ENCODE measurements around the gene LSM5. TPM values are rescaled to one million over a fixed set of nuclear protein-coding genes. Genes with fewer than 3 reads are reported as not detected.

LSM5 gene
- total RNA-seq, 2 donors from 2014 or later: 15.4 to 41.6 TPM

- H3K4me3 ChIP-seq: no peak overlapping the region
- no peaks in the 10 kb centered on the region for H3K4me1 ChIP-seq (replicated peaks)
- no peaks in the 10 kb centered on the region for H3K27me3 ChIP-seq (replicated peaks; ENCODE audit: insufficient read depth)
- H3K9me3 ChIP-seq: no peaks in the 10 kb centered on the region
- no peaks in the 10 kb centered on the region for H3K36me3 ChIP-seq
- no peak for DNase-seq (ENCODE audit: low spot score)
- TF ChIP-seq POLR2AphosphoS5 (IDR thresholded peaks at IDR 0.05) (no peak), CTCF (IDR thresholded peaks at IDR 0.05) (no peak), POLR2A (IDR thresholded peaks at IDR 0.05) (no peak)
- H3K27ac ChIP-seq: no peak overlapping the region
- 88% methylated on average over 4 of the region's 4 CpGs for WGBS
- intact Hi-C loops (cut with DNase I): no loop called here
Measured at GRCh38 chr7:32535162-32535702, 45.1 kb upstream of the LSM5 start.

GRCh38 chr7:32533276-32534029 lies 43.3 kb upstream of the LSM5 start:
- no peak for TF ChIP-seq POLR2AphosphoS5 (IDR thresholded peaks at IDR 0.05)
- TF ChIP-seq CTCF (IDR thresholded peaks at IDR 0.05): no peak
- TF ChIP-seq POLR2A (IDR thresholded peaks at IDR 0.05): no peak
- Histone ChIP-seq H3K27ac (no peak overlapping the region), H3K4me1 (replicated peaks) (no peaks in the 10 kb centered on the region), H3K4me3 (no peak overlapping the region), H3K36me3 (no peaks in the 10 kb centered on the region), H3K9me3 (no peaks in the 10 kb centered on the region), H3K27me3 (replicated peaks; ENCODE audit: insufficient read depth) (no peaks in the 10 kb centered on the region)
- no peak for DNase-seq (ENCODE audit: low spot score)
- 53% methylated on average over 8 of the region's 8 CpGs for WGBS
- intact Hi-C loops (cut with DNase I): no loop called here

DNA sequence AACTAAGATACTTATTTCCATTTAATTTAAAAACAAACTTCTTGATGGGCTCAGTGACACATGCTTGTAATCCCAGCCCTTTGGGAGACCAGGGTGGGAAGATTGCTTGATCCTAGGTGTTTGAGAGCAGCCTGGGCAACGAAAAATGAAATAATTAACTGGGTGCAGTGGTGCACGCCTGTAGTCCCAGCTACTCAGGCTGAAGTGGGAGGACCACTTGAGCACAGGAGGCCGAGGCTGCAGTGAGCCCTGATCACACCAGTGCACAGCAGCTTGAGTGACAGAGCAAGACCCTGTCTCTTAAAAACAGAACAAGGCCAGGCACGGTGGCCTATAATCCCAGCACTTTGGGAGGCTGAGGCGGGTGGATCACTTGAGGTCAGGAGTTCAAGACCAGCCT lies 42.5 kb upstream of the LSM5 start:
- no peaks in the 10 kb centered on the region for H3K4me1 ChIP-seq (replicated peaks)

GRCh38 chr7:32532086-32532485 lies 41.9 kb upstream of the LSM5 start:
- 57% methylated on average over 3 of the region's 3 CpGs for WGBS
- H3K27me3 ChIP-seq (replicated peaks; ENCODE audit: insufficient read depth): no peaks in the 10 kb centered on the region
- no peak overlapping the region for H3K4me3 ChIP-seq
- no peaks in the 10 kb centered on the region for H3K9me3 ChIP-seq
- H3K36me3 ChIP-seq: no peaks in the 10 kb centered on the region
- H3K4me1 ChIP-seq (replicated peaks): no peaks in the 10 kb centered on the region
- no peak for TF ChIP-seq CTCF (IDR thresholded peaks at IDR 0.05)
- no peak for TF ChIP-seq POLR2A (IDR thresholded peaks at IDR 0.05)
- no peak for TF ChIP-seq POLR2AphosphoS5 (IDR thresholded peaks at IDR 0.05)
- H3K27ac ChIP-seq: no peak overlapping the region
- DNase-seq (ENCODE audit: low spot score): no peak
- intact Hi-C loops (cut with DNase I): no loop called here

More for the DNA sequence above, 42.5 kb upstream of the LSM5 start:
- H3K4me3 ChIP-seq: no peak overlapping the region
- 96% methylated on average over 5 of the region's 5 CpGs for WGBS
- no peak for DNase-seq (ENCODE audit: low spot score)
- H3K27me3 ChIP-seq (replicated peaks; ENCODE audit: insufficient read depth): no peaks in the 10 kb centered on the region
- no peak overlapping the region for H3K27ac ChIP-seq
- H3K36me3 ChIP-seq: no peaks in the 10 kb centered on the region
- H3K9me3 ChIP-seq: no peaks in the 10 kb centered on the region
- TF ChIP-seq POLR2A (IDR thresholded peaks at IDR 0.05): no peak
- no peak for TF ChIP-seq POLR2AphosphoS5 (IDR thresholded peaks at IDR 0.05)
- TF ChIP-seq CTCF (IDR thresholded peaks at IDR 0.05): no peak
- intact Hi-C loops (cut with DNase I): no loop called here

DNA sequence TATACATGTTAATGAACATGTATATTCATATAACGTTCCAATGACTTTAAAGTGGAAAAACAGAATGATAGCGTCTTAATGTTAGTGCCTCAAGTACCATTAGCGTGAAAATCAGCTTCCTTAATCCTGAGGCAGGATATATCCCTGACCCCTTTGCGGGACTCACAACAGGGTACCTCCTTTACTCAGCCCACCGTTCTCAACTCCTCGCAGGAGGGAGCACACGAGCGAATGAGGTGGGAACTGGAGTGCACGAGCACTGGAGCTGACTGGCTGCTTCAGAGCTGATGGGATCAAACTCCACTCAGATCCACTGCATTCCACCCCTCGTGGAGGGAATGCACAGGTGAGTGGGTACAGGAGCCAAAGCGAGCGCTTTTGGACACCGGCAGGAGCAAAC lies 41.2 kb upstream of the LSM5 start:
- Histone ChIP-seq H3K9me3 (no peaks in the 10 kb centered on the region), H3K4me3 (no peak overlapping the region), H3K4me1 (replicated peaks) (no peaks in the 10 kb centered on the region), H3K27ac (no peak overlapping the region), H3K36me3 (no peaks in the 10 kb centered on the region), H3K27me3 (replicated peaks; ENCODE audit: insufficient read depth) (no peaks in the 10 kb centered on the region)
- WGBS: 92% methylated on average over 13 of the region's 13 CpGs
- TF ChIP-seq POLR2A (IDR thresholded peaks at IDR 0.05) (no peak), POLR2AphosphoS5 (IDR thresholded peaks at IDR 0.05) (no peak), CTCF (IDR thresholded peaks at IDR 0.05) (no peak)
- intact Hi-C loops (cut with DNase I): no loop called here
- no peak for DNase-seq (ENCODE audit: low spot score)

Measured in prostate gland (tissue), 2 donors.